Natural killer cell treated with Interleukin-12 subunit alpha and Interleukin-12 subunit beta and Interleukin-15 and Interleukin-18, amount 100 ng/mL, for 72 hours (primary cell): ENCODE results near the gene ADAMTS15. TPM values are rescaled to one million over a fixed set of nuclear protein-coding genes. Genes with fewer than 3 reads are reported as not detected.

ENCODE experiments used
- ATAC-seq, 2 donors: fragments of 150-1000 bp; cut with Tn5 transposase in 1 of 2; sonication (Bioruptor Pico), chemical (Tn5 transposase) in 1 of 2; 2 replicates each; pipeline ENCODE4 v1.10.0; 2021
- DNase-seq: peaks from one replicate; pipeline ENCODE4 v3.0.0; 2022; ENCODE audit warnings: low spot score
- H3K27ac Mint-ChIP-seq, 2 donors: 1 replicate in 1 of 2; 2 replicates in 1 of 2; pipeline ENCODE4 v1.8.0; 2022; ENCODE audit warnings: mixed read lengths in 2 of 2, mild to moderate bottlenecking in 1 of 2, moderate library complexity in 1 of 2
- H3K27me3 Mint-ChIP-seq, 2 donors: 1 replicate in 1 of 2; 2 replicates in 1 of 2; pipeline ENCODE4 v1.8.0; 2022; ENCODE audit warnings: mixed read lengths in 2 of 2
- H3K36me3 Mint-ChIP-seq: one replicate; pipeline ENCODE4 v1.8.0; 2022; ENCODE audit warnings: mixed read lengths
- H3K4me1 Mint-ChIP-seq, 2 donors: 1 replicate in 1 of 2; 2 replicates in 1 of 2; pipeline ENCODE4 v1.8.0; 2022; ENCODE audit warnings: low read depth in 2 of 2, mixed read lengths in 2 of 2, mild to moderate bottlenecking in 1 of 2
- H3K4me3 Mint-ChIP-seq: one replicate; pipeline ENCODE4 v1.8.0; 2022; ENCODE audit warnings: mixed read lengths
- H3K9me3 Mint-ChIP-seq: 2 replicates; pipeline ENCODE4 v1.8.0; 2022; ENCODE audit warnings: mixed read lengths
- total RNA-seq, 2 donors: library from RNA; stranded (reverse); gene quantifications; one replicate each; pipeline ENCODE4 v1.2.3, GENCODE V29; 2022

ADAMTS15 gene
- total RNA-seq, 2 donors from 2014 or later = not detected

DNA sequence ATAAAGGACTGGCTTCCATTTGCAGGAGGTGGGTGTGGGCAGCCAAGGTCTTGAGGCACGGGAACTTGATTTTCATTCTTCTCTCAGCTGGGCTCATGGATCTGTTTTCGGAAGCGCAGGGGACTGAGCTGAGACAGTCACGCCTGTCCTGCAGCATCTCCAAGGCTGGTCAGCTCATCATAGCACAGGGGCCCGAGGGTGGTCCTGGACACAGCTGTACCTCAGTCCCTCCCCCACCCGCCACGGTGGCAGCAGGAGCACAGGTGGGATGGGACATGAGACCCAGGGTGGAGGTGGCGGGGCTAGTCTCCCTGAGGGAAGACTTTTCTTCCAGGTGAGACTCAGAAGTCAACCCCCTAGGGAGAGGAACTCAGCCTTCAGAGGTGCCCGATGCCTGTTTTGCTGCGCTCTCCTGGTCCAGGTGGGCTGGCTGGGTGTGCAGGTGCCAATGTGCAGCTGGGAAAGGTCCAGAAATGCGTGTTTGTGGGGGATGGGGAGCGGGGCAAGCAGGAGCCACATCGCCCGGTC is 23.8 kb upstream of the ADAMTS15 start:
- no peak overlapping the region for H3K27ac Mint-ChIP-seq

DNA sequence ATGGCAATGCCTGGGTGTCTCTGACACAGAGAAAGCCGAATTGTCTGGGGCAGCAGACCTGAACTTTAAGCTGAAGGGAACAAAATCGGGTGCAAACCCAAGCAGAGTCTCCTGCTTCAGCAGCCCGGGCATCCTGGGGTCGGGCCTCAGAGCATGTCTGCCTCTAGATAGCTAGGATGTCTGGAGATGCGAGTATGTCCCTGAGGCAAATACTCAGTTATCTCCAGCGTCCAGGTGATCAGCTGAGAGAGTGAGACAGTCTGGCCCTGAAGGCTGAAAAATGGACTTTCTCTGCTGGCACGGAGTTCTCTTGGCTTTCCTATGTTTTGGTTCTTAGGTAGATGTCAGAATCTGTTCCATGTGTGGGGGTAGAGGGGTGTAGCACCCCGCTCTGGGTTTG is 23.3 kb upstream of the ADAMTS15 start:
- peaks cover 29 to 35% of the 10 kb centered on the region in 2 donors for H3K27me3 Mint-ChIP-seq
- H3K4me3 Mint-ChIP-seq = no peak overlapping the region
- no peaks in the 10 kb centered on the region for H3K9me3 Mint-ChIP-seq
- H3K36me3 Mint-ChIP-seq = no peaks in the 10 kb centered on the region
- H3K27ac Mint-ChIP-seq = no peak overlapping the region
- DNase-seq (no peak), ATAC-seq (no peak)
- peaks cover 11 to 12% of the 10 kb centered on the region in 2 donors for H3K4me1 Mint-ChIP-seq

More for the DNA sequence above, 23.8 kb upstream of the ADAMTS15 start:
- Mint-ChIP-seq H3K36me3 (no peaks in the 10 kb centered on the region), H3K4me1 (peaks cover 11 to 12% of the 10 kb centered on the region in 2 donors), H3K4me3 (no peak overlapping the region), H3K9me3 (no peaks in the 10 kb centered on the region), H3K27me3 (peaks cover 29 to 33% of the 10 kb centered on the region in 2 donors)
- no peak for DNase-seq
- ATAC-seq = no peak

DNA sequence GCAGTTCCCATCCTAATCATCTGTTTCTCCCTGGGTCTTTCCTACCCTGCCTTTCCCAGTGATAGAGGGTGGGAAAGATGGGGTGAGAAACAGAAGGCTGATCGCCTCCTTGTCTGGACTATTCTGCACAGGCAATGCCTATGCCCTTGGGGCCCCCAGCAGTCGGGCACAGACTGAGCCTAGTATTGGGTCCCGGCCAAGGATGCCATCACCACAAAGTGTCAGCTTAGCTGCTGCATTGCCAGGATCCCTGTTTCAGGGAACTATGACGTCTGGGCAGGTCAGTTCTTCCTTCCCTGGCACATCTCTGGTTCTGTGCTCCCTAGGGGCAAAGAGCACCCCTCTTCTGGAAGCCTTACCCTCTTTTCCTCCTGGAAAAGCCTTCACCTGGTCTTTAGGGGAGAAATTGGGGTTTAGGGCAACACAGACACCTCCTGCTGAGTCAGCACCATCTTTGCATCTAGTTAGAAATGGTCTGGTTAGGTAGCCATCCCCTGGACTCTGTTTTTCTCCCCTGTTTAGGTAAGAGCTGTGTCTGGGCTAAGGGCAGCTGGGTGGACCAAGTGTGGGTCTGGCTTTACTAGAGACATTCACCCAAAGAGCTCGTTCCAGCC is 22.1 kb upstream of the ADAMTS15 start:
- Mint-ChIP-seq H3K4me3 (peak overlapping the region; percentile 48), H3K4me1 (peaks cover 11 to 15% of the 10 kb centered on the region in 2 donors), H3K27me3 (peaks cover 36 to 40% of the 10 kb centered on the region in 2 donors), H3K27ac (no peak overlapping the region), H3K9me3 (no peaks in the 10 kb centered on the region), H3K36me3 (no peaks in the 10 kb centered on the region)
- ATAC-seq = no peak
- no peak for DNase-seq

DNA sequence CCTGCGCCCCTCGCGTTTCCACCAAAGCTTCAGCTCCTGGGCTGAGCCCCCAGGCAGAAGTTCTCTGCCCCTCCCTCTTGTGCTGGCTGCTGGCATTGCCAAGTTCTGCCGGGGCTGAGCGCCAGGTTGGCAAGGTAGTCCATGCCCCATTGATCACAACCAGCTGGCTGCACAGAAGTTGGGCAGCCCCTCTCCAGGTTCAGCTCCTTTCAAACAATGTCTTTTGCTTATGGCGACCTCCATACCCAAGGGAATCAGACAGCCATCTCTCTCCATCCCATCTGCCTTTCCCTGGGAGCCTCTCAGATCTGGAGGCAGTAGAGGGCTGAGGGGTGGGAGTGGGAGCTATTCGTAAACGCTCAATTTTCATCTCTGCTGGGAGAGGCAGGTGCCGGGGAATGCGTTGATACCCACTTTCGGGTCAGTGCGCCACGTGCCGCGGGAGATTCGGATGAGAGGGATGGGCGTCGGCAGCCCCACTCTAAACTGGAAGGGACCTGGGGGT is 21.6 kb upstream of the ADAMTS15 start:
- Mint-ChIP-seq H3K4me3 (peak overlapping the region; percentile 48), H3K9me3 (no peaks in the 10 kb centered on the region), H3K27me3 (peaks cover 36 to 42% of the 10 kb centered on the region in 2 donors), H3K27ac (no peak overlapping the region), H3K4me1 (peaks cover 11 to 15% of the 10 kb centered on the region in 2 donors), H3K36me3 (no peaks in the 10 kb centered on the region)
- ATAC-seq = no peak
- no peak for DNase-seq

DNA sequence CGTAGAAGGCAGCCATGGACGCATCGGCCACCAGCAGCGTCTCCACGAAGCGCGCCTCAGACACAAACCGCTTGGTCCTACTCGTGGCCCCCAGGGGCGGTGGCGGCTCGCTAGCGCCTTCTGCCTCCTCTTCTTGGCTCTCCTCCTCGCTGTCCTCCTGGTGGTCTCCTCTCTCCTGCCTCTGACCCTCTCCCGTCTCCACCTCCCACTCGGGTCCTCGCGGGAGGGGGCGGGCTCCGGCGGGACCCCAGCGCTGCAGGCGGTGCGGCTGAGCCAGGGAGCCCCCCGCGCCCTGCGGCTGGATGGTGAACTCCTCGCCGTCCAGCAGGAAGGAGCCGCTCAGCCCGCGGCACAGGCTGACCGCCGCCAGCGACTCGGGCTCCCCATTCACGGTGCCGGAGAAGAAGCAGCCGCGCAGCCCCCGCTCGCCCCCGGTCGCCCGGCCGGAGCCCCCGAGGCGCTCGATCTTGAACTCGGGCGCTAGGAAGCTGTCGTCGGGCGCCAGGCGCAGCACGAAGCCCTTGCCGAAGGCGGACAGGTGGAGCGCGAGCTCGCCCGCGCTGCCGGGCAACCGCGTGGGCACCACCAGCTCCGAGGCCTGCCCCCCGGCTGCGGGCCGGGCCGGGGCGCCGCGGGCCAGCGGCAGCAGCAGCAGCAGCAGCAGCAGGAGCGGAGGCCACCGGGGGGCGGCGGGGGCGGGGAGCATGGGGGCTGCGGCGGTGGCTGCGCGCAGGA is 20.7 kb upstream of the ADAMTS15 start:
- ATAC-seq (peak in 1 of 2 donors; percentile 20), DNase-seq (no peak)
- H3K9me3 Mint-ChIP-seq = no peaks in the 10 kb centered on the region
- H3K4me1 Mint-ChIP-seq = peaks cover 11 to 15% of the 10 kb centered on the region in 2 donors
- H3K27me3 Mint-ChIP-seq = peaks cover 36 to 42% of the 10 kb centered on the region in 2 donors
- no peak overlapping the region for H3K27ac Mint-ChIP-seq
- peak overlapping the region; percentile 48 for H3K4me3 Mint-ChIP-seq
- no peaks in the 10 kb centered on the region for H3K36me3 Mint-ChIP-seq

DNA sequence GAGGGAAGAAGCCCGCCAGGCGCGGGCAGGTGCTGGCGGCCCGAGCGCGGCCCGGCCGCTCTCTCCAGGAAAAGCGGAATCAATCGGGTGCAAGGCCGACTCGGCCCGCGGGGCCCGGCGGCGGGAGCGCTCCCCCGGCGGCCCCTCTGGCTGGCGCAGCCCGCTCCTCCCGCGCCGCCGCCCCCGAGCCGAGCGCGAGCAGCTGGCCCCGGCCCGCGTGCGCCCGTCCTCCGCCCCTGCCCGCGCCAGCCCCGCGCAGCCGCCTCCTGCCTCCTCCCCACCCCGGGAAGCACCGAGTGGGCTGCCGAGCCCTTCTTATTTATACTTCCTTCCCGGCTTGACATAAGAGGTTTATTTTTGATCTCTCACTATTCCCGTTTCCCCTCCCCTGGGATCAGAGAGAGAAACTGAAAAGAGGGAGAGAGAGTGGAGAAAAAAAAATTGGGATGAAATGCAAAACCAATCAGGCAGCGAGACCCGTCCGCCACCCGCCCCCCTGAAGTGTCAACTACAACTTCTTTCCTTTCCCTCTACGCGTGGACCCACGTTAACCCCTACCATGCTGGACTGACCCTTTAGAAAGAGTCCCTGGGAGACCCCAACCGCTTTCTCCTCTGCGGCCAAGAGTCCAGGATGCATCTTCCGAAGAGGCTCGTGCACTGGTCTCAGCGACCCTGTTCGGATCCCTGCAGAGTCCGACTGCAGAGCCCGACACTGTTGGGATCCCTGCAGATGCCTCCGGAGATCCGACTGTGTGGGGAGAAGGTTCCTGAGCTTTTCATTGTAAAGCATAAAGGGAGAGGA is 19.9 kb upstream of the ADAMTS15 start, which contains the start of gene ADAMTS8:
ADAMTS8 (minus strand) TSS at position 294 of the 804 bp plus-strand sequence. CDS start 323 bp downstream, outside the sequence.
- Mint-ChIP-seq H3K36me3 (no peaks in the 10 kb centered on the region), H3K4me1 (peaks cover 11 to 15% of the 10 kb centered on the region in 2 donors), H3K27me3 (peaks cover 32 to 42% of the 10 kb centered on the region in 2 donors), H3K27ac (no peak within 1 kb of the TSS), H3K4me3 (peak within 1 kb of the TSS; percentile 76), H3K9me3 (no peaks in the 10 kb centered on the region)
- ATAC-seq (no peak), DNase-seq (no peak)

- no peak for DNase-seq
- peaks cover 32 to 42% of the 10 kb centered on the region in 2 donors for H3K27me3 Mint-ChIP-seq
- H3K4me3 Mint-ChIP-seq = peak overlapping the region; percentile 76
- H3K4me1 Mint-ChIP-seq = peaks cover 11 to 15% of the 10 kb centered on the region in 2 donors
- no peak overlapping the region for H3K27ac Mint-ChIP-seq
- no peak for ATAC-seq
- no peaks in the 10 kb centered on the region for H3K9me3 Mint-ChIP-seq
- H3K36me3 Mint-ChIP-seq = no peaks in the 10 kb centered on the region
Measured at GRCh38 chr11:130429120-130429681, 19.2 kb upstream of the ADAMTS15 start.

DNA sequence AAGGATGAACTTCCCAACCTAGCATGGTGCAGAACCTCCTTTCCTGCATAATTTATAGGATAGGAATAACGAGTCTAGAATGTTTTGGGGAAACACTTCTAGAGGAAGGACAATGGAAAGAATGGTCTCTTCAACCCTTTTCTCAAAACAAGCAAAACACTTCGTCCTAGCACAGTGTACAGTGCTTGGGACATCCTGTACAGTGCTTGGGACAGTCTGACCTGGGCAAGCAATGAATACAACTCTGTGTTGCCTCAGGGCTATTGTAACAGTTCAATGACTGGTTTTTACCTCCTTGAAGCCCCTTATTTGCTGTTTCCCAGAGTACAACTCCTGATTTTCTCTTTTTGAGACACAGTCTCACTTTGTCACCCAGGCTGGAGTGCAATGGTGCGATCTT is 18.5 kb upstream of the ADAMTS15 start:
- Mint-ChIP-seq H3K27me3 (peaks cover 25 to 34% of the 10 kb centered on the region in 2 donors), H3K27ac (no peak overlapping the region), H3K36me3 (no peaks in the 10 kb centered on the region), H3K4me1 (peaks cover 11 to 15% of the 10 kb centered on the region in 2 donors), H3K4me3 (no peak overlapping the region), H3K9me3 (no peaks in the 10 kb centered on the region)
- no peak for DNase-seq
- no peak for ATAC-seq

- Mint-ChIP-seq H3K36me3 (no peaks in the 10 kb centered on the region), H3K4me3 (no peak overlapping the region), H3K27me3 (peaks cover 24 to 31% of the 10 kb centered on the region in 2 donors)
Measured at GRCh38 chr11:130431331-130431773, 17.1 kb upstream of the ADAMTS15 start.

GRCh38 chr11:130431801-130432200 is 16.6 kb upstream of the ADAMTS15 start:
- Mint-ChIP-seq H3K4me1 (peaks cover 11 to 15% of the 10 kb centered on the region in 2 donors), H3K9me3 (no peaks in the 10 kb centered on the region), H3K36me3 (no peaks in the 10 kb centered on the region), H3K27me3 (peaks cover 23 to 28% of the 10 kb centered on the region in 2 donors), H3K4me3 (no peak overlapping the region), H3K27ac (no peak overlapping the region)
- ATAC-seq (no peak), DNase-seq (no peak)

More at GRCh38 chr11:130431331-130431773, 17.1 kb upstream of the ADAMTS15 start:
- H3K9me3 Mint-ChIP-seq = no peaks in the 10 kb centered on the region
- ATAC-seq (peak; percentile 58 to 69), DNase-seq (peak; percentile 66)
- peaks cover 11 to 15% of the 10 kb centered on the region in 2 donors for H3K4me1 Mint-ChIP-seq
- H3K27ac Mint-ChIP-seq = no peak overlapping the region

DNA sequence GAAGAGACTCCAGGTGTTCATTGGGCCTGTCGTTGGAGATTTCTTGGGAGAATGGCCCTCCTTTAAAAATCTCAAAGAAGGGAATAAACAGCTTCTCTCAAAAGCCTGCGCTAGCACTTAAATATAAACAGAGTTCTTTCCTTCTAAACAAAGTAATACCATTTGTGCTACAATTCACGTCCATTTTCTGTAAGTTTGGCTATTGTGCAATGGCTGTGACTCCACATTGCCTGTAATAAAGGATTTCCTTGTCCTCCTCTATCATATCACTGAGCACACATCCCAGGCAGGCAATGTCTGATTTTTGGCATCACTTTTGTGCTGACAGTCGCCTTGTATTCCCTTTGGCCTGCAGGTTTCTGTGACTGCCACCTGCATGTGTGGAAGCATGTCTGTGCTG is 15.1 kb upstream of the ADAMTS15 start:
- H3K4me1 Mint-ChIP-seq = peaks cover 14% of the 10 kb centered on the region in 2 donors

GRCh38 chr11:130434521-130435223 is 13.8 kb upstream of the ADAMTS15 start:
- Mint-ChIP-seq H3K36me3 (no peaks in the 10 kb centered on the region), H3K4me3 (no peak overlapping the region), H3K27me3 (peaks cover 12 to 15% of the 10 kb centered on the region in 2 donors), H3K9me3 (no peaks in the 10 kb centered on the region), H3K4me1 (peaks cover 16 to 20% of the 10 kb centered on the region in 2 donors), H3K27ac (no peak overlapping the region)
- ATAC-seq (peak; percentile 84 to 88), DNase-seq (peak; percentile 67)

More for the DNA sequence above, 15.1 kb upstream of the ADAMTS15 start:
- DNase-seq (no peak), ATAC-seq (no peak)
- Mint-ChIP-seq H3K27me3 (peaks cover 18 to 22% of the 10 kb centered on the region in 2 donors), H3K9me3 (no peaks in the 10 kb centered on the region), H3K4me3 (no peak overlapping the region), H3K27ac (no peak overlapping the region), H3K36me3 (no peaks in the 10 kb centered on the region)
